GM23338 (cell line): ENCODE data around the gene HSF4. TPM values are rescaled to one million over a fixed set of nuclear protein-coding genes. Genes with fewer than 3 reads are reported as not detected.

Experiments
- ATAC-seq: fragments of 200-7000 bp; cut with Tn5 transposase; 3 replicates; pipeline ENCODE4 v1.9.1; 2020
- DNase-seq: peaks from one replicate; pipeline ENCODE4 v3.0.0-alpha.2; 2015; ENCODE audit warnings: low spot score
- H2AFZ ChIP-seq: fragments of 200-600 bp; sonication (generic); 2 replicates; pipeline ENCODE4 v1.8.0; 2016; ENCODE audit warnings: antibody characterized with exemption, mild to moderate bottlenecking, moderate library complexity
- H3F3A ChIP-seq: fragments of 200-600 bp; sonication (generic); replicated peaks from 2 replicates; pipeline ENCODE4 v1.8.0; 2017; ENCODE audit warnings: antibody characterized with exemption, mixed run types, low read depth
- H3K27ac ChIP-seq: fragments of 200-600 bp; sonication (generic); 2 replicates; pipeline ENCODE4 v1.6.1; 2016; ENCODE audit warnings: low read depth
- H3K27me3 ChIP-seq: fragments of 200-600 bp; sonication (generic); 2 replicates; pipeline ENCODE4 v1.8.0; 2016; ENCODE audit warnings: mild to moderate bottlenecking, mixed run types, moderate library complexity; ENCODE audit not compliant: insufficient read depth
- H3K36me3 ChIP-seq: fragments of 200-600 bp; sonication (generic); 2 replicates; pipeline ENCODE4 v1.8.0; 2016; ENCODE audit warnings: mild to moderate bottlenecking; ENCODE audit not compliant: insufficient read depth
- H3K4me1 ChIP-seq: fragments of 200-600 bp; sonication (generic); 2 replicates; pipeline ENCODE4 v1.8.0; 2016; ENCODE audit warnings: mild to moderate bottlenecking, moderate library complexity; ENCODE audit not compliant: insufficient read depth
- H3K4me2 ChIP-seq: fragments of 200-600 bp; sonication (generic); 2 replicates; pipeline ENCODE4 v1.7.1; 2017; ENCODE audit warnings: mixed run types
- H3K4me3 ChIP-seq: fragments of 200-600 bp; sonication (generic); 2 replicates; pipeline ENCODE4 v1.6.1; 2016; ENCODE audit warnings: mixed run types
- H3K79me2 ChIP-seq: fragments of 200-600 bp; sonication (generic); replicated peaks from 2 replicates; pipeline ENCODE4 v1.8.0; 2017; ENCODE audit warnings: mild to moderate bottlenecking; ENCODE audit not compliant: insufficient read depth
- H3K9me2 ChIP-seq: fragments of 200-600 bp; sonication (generic); 2 replicates; pipeline ENCODE4 v1.8.0; 2017; ENCODE audit not compliant: insufficient read depth
- H4K20me1 ChIP-seq: fragments of 200-600 bp; sonication (generic); replicated peaks from 2 replicates; pipeline ENCODE4 v1.8.0; 2017; ENCODE audit warnings: mild to moderate bottlenecking; ENCODE audit not compliant: insufficient read depth
- H3K27ac Mint-ChIP-seq: 2 replicates; pipeline ENCODE4 v1.8.0; 2020; ENCODE audit warnings: inconsistent platforms, mild to moderate bottlenecking, moderate library complexity, mixed read lengths
- H3K27me3 Mint-ChIP-seq: 3 replicates; pipeline ENCODE4 v1.8.0; 2022; ENCODE audit warnings: low read depth, mild to moderate bottlenecking, moderate library complexity, mixed read lengths, inconsistent platforms; ENCODE audit not compliant: insufficient read depth, poor library complexity
- H3K36me3 Mint-ChIP-seq: 3 replicates; pipeline ENCODE4 v1.8.0; 2021; ENCODE audit warnings: low read depth, mild to moderate bottlenecking, inconsistent platforms, moderate library complexity, mixed read lengths
- H3K4me1 Mint-ChIP-seq: 3 replicates; pipeline ENCODE4 v1.8.0; 2020; ENCODE audit warnings: mild to moderate bottlenecking, inconsistent platforms, mixed read lengths
- H3K4me3 Mint-ChIP-seq: 3 replicates; pipeline ENCODE4 v1.8.0; 2021; ENCODE audit warnings: moderate library complexity, mild to moderate bottlenecking, inconsistent platforms, mixed read lengths
- H3K9me3 Mint-ChIP-seq: 3 replicates; pipeline ENCODE4 v1.8.0; 2020; ENCODE audit warnings: moderate library complexity, mild to moderate bottlenecking, inconsistent platforms, mixed read lengths
- CREB1 ChIP-seq: fragments of 250-450 bp; sonication (Bioruptor Pico); IDR thresholded peaks from 2 replicates; pipeline ENCODE4 v1.5.0; 2020; ENCODE audit warnings: low read depth, mild to moderate bottlenecking, moderate library complexity
- EZH2 ChIP-seq: fragments of 200-600 bp; sonication (generic); IDR thresholded peaks from one replicate; pipeline ENCODE4 v1.8.0; 2017; ENCODE audit warnings: antibody characterized with exemption, mild to moderate bottlenecking, low read depth; ENCODE audit not compliant: unreplicated experiment
- EZH2phosphoT487 ChIP-seq: fragments of 200-600 bp; sonication (generic); IDR thresholded peaks from one replicate; pipeline ENCODE4 v1.8.1; 2018; ENCODE audit warnings: antibody characterized with exemption; ENCODE audit not compliant: unreplicated experiment
- JUNB ChIP-seq: IDR thresholded peaks from one replicate; pipeline ENCODE4 v1.6.1; 2016; ENCODE audit warnings: antibody characterized with exemption; ENCODE audit not compliant: unreplicated experiment
- NANOG ChIP-seq: IDR thresholded peaks from 2 replicates; pipeline ENCODE4 v1.6.1; 2016; ENCODE audit warnings: antibody characterized with exemption, borderline replicate concordance
- POLR2AphosphoS5 ChIP-seq: IDR thresholded peaks from 2 replicates; pipeline ENCODE4 v1.6.1; 2016; ENCODE audit warnings: antibody characterized with exemption, low read depth
- STAT1 ChIP-seq: IDR thresholded peaks from one replicate; pipeline ENCODE4 v1.6.1; 2016; ENCODE audit warnings: antibody characterized with exemption; ENCODE audit not compliant: unreplicated experiment
- ZNF114 ChIP-seq: fragments of 250-450 bp; sonication (Bioruptor Pico); IDR thresholded peaks from 2 replicates; pipeline ENCODE4 v1.5.0; 2020; ENCODE audit warnings: mild to moderate bottlenecking, moderate library complexity
- ZNF331 ChIP-seq: fragments of 250-450 bp; sonication (Bioruptor Pico); IDR thresholded peaks from 2 replicates; pipeline ENCODE4 v1.5.0; 2020; ENCODE audit warnings: low read depth, mild to moderate bottlenecking, moderate library complexity
- polyA plus RNA-seq: library from polyadenylated mRNA; unstranded; fragments of >200 nt; fragmentation: Nextera tagmentation; extraction: Ambion mirVana; gene quantifications from 2 replicates; pipeline ENCODE4 v1.2.1, GENCODE V29; 2016
- total RNA-seq: library from RNA; depleted of rRNA; stranded (reverse); fragments of >200 nt; shearing (Covaris generic); gene quantifications from 2 replicates; pipeline ENCODE4 v1.2.3, GENCODE V29; 2014
- TF ChIP-seq, protein P1 (sequence below): IDR thresholded peaks from one replicate; pipeline ENCODE4 v1.6.1; 2018; ENCODE audit warnings: antibody characterized with exemption; ENCODE audit not compliant: unreplicated experiment
- TF ChIP-seq, protein P2 (sequence below): fragments of 250-450 bp; sonication (Bioruptor Pico); IDR thresholded peaks from 2 replicates; pipeline ENCODE4 v1.5.0; 2020; ENCODE audit warnings: mild to moderate bottlenecking, moderate library complexity

HSF4 gene
- total and polyA plus RNA-seq, 2 experiments from 2014 or later: 0.19 to 1.3 TPM

DNA sequence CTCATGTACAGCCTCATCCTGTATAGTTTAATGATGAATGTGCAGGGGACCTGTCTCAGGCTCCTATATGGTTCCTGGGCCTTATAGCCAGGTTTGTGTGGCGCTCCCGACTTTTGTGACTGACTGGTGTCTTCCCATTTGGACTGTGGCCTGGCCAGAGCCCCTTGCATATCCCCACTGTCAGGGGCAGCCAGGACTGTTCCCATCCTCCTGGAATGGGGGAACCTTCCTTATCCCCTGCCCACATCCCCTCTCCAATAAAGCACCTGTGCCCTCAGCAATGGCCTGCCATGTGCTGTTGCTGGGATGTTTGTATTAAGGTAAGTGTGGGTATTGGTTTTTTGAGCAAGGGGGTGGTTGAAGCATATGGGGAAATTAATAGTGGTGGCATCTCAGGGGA is 16.3 kb upstream of the HSF4 start:
- no peak overlapping the region for H3K4me2 ChIP-seq
- TF ChIP-seq ZNF114 (CRISPR knock-in tag): no peak
- TF ChIP-seq, protein P1, sequence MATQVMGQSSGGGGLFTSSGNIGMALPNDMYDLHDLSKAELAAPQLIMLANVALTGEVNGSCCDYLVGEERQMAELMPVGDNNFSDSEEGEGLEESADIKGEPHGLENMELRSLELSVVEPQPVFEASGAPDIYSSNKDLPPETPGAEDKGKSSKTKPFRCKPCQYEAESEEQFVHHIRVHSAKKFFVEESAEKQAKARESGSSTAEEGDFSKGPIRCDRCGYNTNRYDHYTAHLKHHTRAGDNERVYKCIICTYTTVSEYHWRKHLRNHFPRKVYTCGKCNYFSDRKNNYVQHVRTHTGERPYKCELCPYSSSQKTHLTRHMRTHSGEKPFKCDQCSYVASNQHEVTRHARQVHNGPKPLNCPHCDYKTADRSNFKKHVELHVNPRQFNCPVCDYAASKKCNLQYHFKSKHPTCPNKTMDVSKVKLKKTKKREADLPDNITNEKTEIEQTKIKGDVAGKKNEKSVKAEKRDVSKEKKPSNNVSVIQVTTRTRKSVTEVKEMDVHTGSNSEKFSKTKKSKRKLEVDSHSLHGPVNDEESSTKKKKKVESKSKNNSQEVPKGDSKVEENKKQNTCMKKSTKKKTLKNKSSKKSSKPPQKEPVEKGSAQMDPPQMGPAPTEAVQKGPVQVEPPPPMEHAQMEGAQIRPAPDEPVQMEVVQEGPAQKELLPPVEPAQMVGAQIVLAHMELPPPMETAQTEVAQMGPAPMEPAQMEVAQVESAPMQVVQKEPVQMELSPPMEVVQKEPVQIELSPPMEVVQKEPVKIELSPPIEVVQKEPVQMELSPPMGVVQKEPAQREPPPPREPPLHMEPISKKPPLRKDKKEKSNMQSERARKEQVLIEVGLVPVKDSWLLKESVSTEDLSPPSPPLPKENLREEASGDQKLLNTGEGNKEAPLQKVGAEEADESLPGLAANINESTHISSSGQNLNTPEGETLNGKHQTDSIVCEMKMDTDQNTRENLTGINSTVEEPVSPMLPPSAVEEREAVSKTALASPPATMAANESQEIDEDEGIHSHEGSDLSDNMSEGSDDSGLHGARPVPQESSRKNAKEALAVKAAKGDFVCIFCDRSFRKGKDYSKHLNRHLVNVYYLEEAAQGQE: no peak
- no peak for TF ChIP-seq EZH2phosphoT487
- TF ChIP-seq ZNF331 (CRISPR knock-in tag): no peak
- TF ChIP-seq, protein P2, sequence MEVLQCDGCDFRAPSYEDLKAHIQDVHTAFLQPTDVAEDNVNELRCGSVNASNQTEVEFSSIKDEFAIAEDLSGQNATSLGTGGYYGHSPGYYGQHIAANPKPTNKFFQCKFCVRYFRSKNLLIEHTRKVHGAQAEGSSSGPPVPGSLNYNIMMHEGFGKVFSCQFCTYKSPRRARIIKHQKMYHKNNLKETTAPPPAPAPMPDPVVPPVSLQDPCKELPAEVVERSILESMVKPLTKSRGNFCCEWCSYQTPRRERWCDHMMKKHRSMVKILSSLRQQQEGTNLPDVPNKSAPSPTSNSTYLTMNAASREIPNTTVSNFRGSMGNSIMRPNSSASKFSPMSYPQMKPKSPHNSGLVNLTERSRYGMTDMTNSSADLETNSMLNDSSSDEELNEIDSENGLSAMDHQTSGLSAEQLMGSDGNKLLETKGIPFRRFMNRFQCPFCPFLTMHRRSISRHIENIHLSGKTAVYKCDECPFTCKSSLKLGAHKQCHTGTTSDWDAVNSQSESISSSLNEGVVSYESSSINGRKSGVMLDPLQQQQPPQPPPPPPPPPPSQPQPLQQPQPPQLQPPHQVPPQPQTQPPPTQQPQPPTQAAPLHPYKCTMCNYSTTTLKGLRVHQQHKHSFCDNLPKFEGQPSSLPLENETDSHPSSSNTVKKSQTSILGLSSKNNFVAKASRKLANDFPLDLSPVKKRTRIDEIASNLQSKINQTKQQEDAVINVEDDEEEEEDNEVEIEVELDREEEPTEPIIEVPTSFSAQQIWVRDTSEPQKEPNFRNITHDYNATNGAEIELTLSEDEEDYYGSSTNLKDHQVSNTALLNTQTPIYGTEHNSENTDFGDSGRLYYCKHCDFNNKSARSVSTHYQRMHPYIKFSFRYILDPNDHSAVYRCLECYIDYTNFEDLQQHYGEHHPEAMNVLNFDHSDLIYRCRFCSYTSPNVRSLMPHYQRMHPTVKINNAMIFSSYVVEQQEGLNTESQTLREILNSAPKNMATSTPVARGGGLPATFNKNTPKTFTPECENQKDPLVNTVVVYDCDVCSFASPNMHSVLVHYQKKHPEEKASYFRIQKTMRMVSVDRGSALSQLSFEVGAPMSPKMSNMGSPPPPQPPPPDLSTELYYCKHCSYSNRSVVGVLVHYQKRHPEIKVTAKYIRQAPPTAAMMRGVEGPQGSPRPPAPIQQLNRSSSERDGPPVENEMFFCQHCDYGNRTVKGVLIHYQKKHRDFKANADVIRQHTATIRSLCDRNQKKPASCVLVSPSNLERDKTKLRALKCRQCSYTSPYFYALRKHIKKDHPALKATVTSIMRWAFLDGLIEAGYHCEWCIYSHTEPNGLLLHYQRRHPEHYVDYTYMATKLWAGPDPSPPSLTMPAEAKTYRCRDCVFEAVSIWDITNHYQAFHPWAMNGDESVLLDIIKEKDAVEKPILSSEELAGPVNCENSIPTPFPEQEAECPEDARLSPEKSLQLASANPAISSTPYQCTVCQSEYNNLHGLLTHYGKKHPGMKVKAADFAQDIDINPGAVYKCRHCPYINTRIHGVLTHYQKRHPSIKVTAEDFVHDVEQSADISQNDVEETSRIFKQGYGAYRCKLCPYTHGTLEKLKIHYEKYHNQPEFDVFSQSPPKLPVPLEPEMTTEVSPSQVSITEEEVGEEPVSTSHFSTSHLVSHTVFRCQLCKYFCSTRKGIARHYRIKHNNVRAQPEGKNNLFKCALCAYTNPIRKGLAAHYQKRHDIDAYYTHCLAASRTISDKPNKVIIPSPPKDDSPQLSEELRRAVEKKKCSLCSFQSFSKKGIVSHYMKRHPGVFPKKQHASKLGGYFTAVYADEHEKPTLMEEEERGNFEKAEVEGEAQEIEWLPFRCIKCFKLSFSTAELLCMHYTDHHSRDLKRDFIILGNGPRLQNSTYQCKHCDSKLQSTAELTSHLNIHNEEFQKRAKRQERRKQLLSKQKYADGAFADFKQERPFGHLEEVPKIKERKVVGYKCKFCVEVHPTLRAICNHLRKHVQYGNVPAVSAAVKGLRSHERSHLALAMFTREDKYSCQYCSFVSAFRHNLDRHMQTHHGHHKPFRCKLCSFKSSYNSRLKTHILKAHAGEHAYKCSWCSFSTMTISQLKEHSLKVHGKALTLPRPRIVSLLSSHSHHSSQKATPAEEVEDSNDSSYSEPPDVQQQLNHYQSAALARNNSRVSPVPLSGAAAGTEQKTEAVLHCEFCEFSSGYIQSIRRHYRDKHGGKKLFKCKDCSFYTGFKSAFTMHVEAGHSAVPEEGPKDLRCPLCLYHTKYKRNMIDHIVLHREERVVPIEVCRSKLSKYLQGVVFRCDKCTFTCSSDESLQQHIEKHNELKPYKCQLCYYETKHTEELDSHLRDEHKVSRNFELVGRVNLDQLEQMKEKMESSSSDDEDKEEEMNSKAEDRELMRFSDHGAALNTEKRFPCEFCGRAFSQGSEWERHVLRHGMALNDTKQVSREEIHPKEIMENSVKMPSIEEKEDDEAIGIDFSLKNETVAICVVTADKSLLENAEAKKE (CRISPR knock-in tag): no peak
- no peak for TF ChIP-seq JUNB
- no peak for TF ChIP-seq STAT1
- no peak for TF ChIP-seq CREB1 (CRISPR knock-in tag)
- no peak for TF ChIP-seq POLR2AphosphoS5
- TF ChIP-seq EZH2: no peak
- TF ChIP-seq NANOG: no peak
- Mint-ChIP-seq H3K27me3 (peaks cover 33% of the 10 kb centered on the region), H3K36me3 (peaks cover 29% of the 10 kb centered on the region), H3K4me3 (no peak overlapping the region), H3K27ac (no peak overlapping the region), H3K9me3 (no peaks in the 10 kb centered on the region), H3K4me1 (peaks cover 10% of the 10 kb centered on the region; the same call in 2 of the 3 replicates)
- H3K4me1 ChIP-seq: peaks cover 6% of the 10 kb centered on the region; the same call in 1 of the 2 replicates
- H3K27me3 ChIP-seq: peaks cover 52% of the 10 kb centered on the region
- ATAC-seq: no peak
- no peak for DNase-seq
- H3K36me3 ChIP-seq: no peaks in the 10 kb centered on the region
- H3F3A ChIP-seq: 0 out of 2 replicates have a peak, but pooled peaks cover 7% of the 10 kb centered on the region
- no peaks in the 10 kb centered on the region for H3K79me2 ChIP-seq
- H2AFZ ChIP-seq: no peak overlapping the region
- H4K20me1 ChIP-seq: no peaks in the 10 kb centered on the region; the same call in 1 of the 2 replicates
- no peaks in the 10 kb centered on the region for H3K9me2 ChIP-seq
- H3K4me3 ChIP-seq: no peak overlapping the region
- no peak overlapping the region for H3K27ac ChIP-seq
